ENCODE measurements around the gene WDR47. TPM values are rescaled to one million over a fixed set of nuclear protein-coding genes. Genes with fewer than 3 reads are reported as not detected.
"Not testable (repeated sequence)": the region's sequence is repeated elsewhere in the genome, so short reads cannot be mapped to it uniquely, and the experiment has no call there.

WDR47 gene
- polyA plus RNA-seq, 4 donors, result 2.7 to 5.0 (median 4.4) TPM

GRCh38 chr1:109045595-109045994 lies 3.7 kb upstream of the WDR47 start:
- Histone ChIP-seq H3K36me3 (ENCODE audit: control insufficient read depth in 3 of 3, insufficient read depth in 2 of 3, low read depth in 1 of 3, low read length in 3 of 3) (no peaks in the 10 kb centered on the region), H3K27me3 (ENCODE audit: control insufficient read depth in 3 of 3, insufficient read depth in 3 of 3, low read length in 3 of 3) (no peaks in the 10 kb centered on the region), H3K4me1 (ENCODE audit: control insufficient read depth in 3 of 3, insufficient read depth in 2 of 3, low read depth in 1 of 3, low read length in 2 of 3) (no peaks in the 10 kb centered on the region), H3K4me3 (ENCODE audit: low read depth in 1 of 3, low read length in 3 of 3) (no peak overlapping the region), H3K9me3 (ENCODE audit: control insufficient read depth in 2 of 2, insufficient read depth in 1 of 2, low read depth in 1 of 2, low read length in 1 of 2) (no peaks in the 10 kb centered on the region), H3K27ac (ENCODE audit: low read depth in 1 of 3, low read length in 2 of 3) (no peak overlapping the region)
- DNase-seq (no peak), FAIRE-seq (no peak)
- 47 to 67% (median 66%) methylated on average over 1 of the region's 1 CpG for WGBS, 3 donors

- DNase-seq, result peak in 1 of 2 donors; percentile 20
- Histone ChIP-seq H3K4me3 (ENCODE audit: low read depth in 1 of 3, low read length in 3 of 3) (peak overlapping the region; percentile 63 to 96 (median 82)), H3K9me3 (ENCODE audit: control insufficient read depth in 2 of 2, insufficient read depth in 1 of 2, low read depth in 1 of 2, low read length in 1 of 2) (no peaks in the 10 kb centered on the region), H3K27me3 (ENCODE audit: control insufficient read depth in 3 of 3, insufficient read depth in 3 of 3, low read length in 3 of 3) (no peaks in the 10 kb centered on the region), H3K36me3 (ENCODE audit: control insufficient read depth in 3 of 3, insufficient read depth in 2 of 3, low read depth in 1 of 3, low read length in 3 of 3) (peaks cover 0 to 2% (median 0%) of the 10 kb centered on the region in 3 donors), H3K4me1 (ENCODE audit: control insufficient read depth in 3 of 3, insufficient read depth in 2 of 3, low read depth in 1 of 3, low read length in 2 of 3) (no peaks in the 10 kb centered on the region), H3K27ac (ENCODE audit: low read depth in 1 of 3, low read length in 2 of 3) (peak overlapping the region; percentile 69 to 88 (median 85))
- 1% methylated on average over 40 to 44 of the region's 44 CpGs for WGBS, 3 donors
- no peak for FAIRE-seq
Observed at GRCh38 chr1:109040989-109041620, 797 bp downstream of the WDR47 start.

- Histone ChIP-seq H3K27ac (ENCODE audit: low read depth in 1 of 3, low read length in 2 of 3) (no peak overlapping the region), H3K27me3 (ENCODE audit: control insufficient read depth in 3 of 3, insufficient read depth in 3 of 3, low read length in 3 of 3) (no peaks in the 10 kb centered on the region), H3K4me1 (ENCODE audit: control insufficient read depth in 3 of 3, insufficient read depth in 2 of 3, low read depth in 1 of 3, low read length in 2 of 3) (no peaks in the 10 kb centered on the region), H3K36me3 (ENCODE audit: control insufficient read depth in 3 of 3, insufficient read depth in 2 of 3, low read depth in 1 of 3, low read length in 3 of 3) (peaks cover 0 to 3% (median 0%) of the 10 kb centered on the region in 3 donors), H3K9me3 (ENCODE audit: control insufficient read depth in 2 of 2, insufficient read depth in 1 of 2, low read depth in 1 of 2, low read length in 1 of 2) (no peaks in the 10 kb centered on the region), H3K4me3 (ENCODE audit: low read depth in 1 of 3, low read length in 3 of 3) (peak overlapping the region; percentile 63 to 96 (median 82))
- FAIRE-seq (no peak), DNase-seq (no peak)
- 31 to 35% (median 31%) methylated on average over 3 of the region's 3 CpGs for WGBS, 3 donors
Observed at GRCh38 chr1:109040627-109040988, 1.3 kb downstream of the WDR47 start.

GRCh38 chr1:109034382-109034781 lies 7.5 kb downstream of the WDR47 start:
- 94 to 98% (median 95%) methylated on average over 2 of the region's 2 CpGs for WGBS, 3 donors
- H3K4me1 ChIP-seq (ENCODE audit: control insufficient read depth in 3 of 3, insufficient read depth in 2 of 3, low read depth in 1 of 3, low read length in 2 of 3), result no peaks in the 10 kb centered on the region
- H3K4me3 ChIP-seq (ENCODE audit: low read depth in 1 of 3, low read length in 3 of 3), result no peak overlapping the region
- H3K36me3 ChIP-seq (ENCODE audit: control insufficient read depth in 3 of 3, insufficient read depth in 2 of 3, low read depth in 1 of 3, low read length in 3 of 3), result peaks cover 0 to 3% (median 0%) of the 10 kb centered on the region in 3 donors
- H3K27ac ChIP-seq (ENCODE audit: low read depth in 1 of 3, low read length in 2 of 3), result no peak overlapping the region
- FAIRE-seq (no peak), DNase-seq (no peak)
- H3K27me3 ChIP-seq (ENCODE audit: control insufficient read depth in 3 of 3, insufficient read depth in 3 of 3, low read length in 3 of 3), result no peaks in the 10 kb centered on the region
- no peaks in the 10 kb centered on the region for H3K9me3 ChIP-seq (ENCODE audit: control insufficient read depth in 2 of 2, insufficient read depth in 1 of 2, low read depth in 1 of 2, low read length in 1 of 2)

- not testable (repeated sequence) for H3K27ac ChIP-seq (ENCODE audit: low read depth in 1 of 3, low read length in 2 of 3); H3K36me3 ChIP-seq (ENCODE audit: control insufficient read depth in 3 of 3, insufficient read depth in 2 of 3, low read depth in 1 of 3, low read length in 3 of 3); H3K27me3 ChIP-seq (ENCODE audit: control insufficient read depth in 3 of 3, insufficient read depth in 3 of 3, low read length in 3 of 3); H3K4me3 ChIP-seq (ENCODE audit: low read depth in 1 of 3, low read length in 3 of 3); DNase-seq; H3K4me1 ChIP-seq (ENCODE audit: control insufficient read depth in 3 of 3, insufficient read depth in 2 of 3, low read depth in 1 of 3, low read length in 2 of 3); H3K9me3 ChIP-seq (ENCODE audit: control insufficient read depth in 2 of 2, insufficient read depth in 1 of 2, low read depth in 1 of 2, low read length in 1 of 2); FAIRE-seq
- WGBS, 3 donors, result 95 to 96% (median 96%) methylated on average over 8 of the region's 8 CpGs
Observed at GRCh38 chr1:109029493-109029892, 12.4 kb downstream of the WDR47 start.

- Histone ChIP-seq H3K36me3 (ENCODE audit: control insufficient read depth in 3 of 3, insufficient read depth in 2 of 3, low read depth in 1 of 3, low read length in 3 of 3) (peaks cover 0 to 2% (median 1%) of the 10 kb centered on the region in 3 donors), H3K4me1 (ENCODE audit: control insufficient read depth in 3 of 3, insufficient read depth in 2 of 3, low read depth in 1 of 3, low read length in 2 of 3) (no peaks in the 10 kb centered on the region), H3K27ac (ENCODE audit: low read depth in 1 of 3, low read length in 2 of 3) (no peak overlapping the region), H3K27me3 (ENCODE audit: control insufficient read depth in 3 of 3, insufficient read depth in 3 of 3, low read length in 3 of 3) (no peaks in the 10 kb centered on the region), H3K9me3 (ENCODE audit: control insufficient read depth in 2 of 2, insufficient read depth in 1 of 2, low read depth in 1 of 2, low read length in 1 of 2) (no peaks in the 10 kb centered on the region), H3K4me3 (ENCODE audit: low read depth in 1 of 3, low read length in 3 of 3) (no peak overlapping the region)
- DNase-seq (no peak), FAIRE-seq (no peak)
Observed at GRCh38 chr1:109027841-109028240, 14.1 kb downstream of the WDR47 start.

- H3K27ac ChIP-seq (ENCODE audit: low read depth in 1 of 3, low read length in 2 of 3), result no peak overlapping the region
- H3K4me3 ChIP-seq (ENCODE audit: low read depth in 1 of 3, low read length in 3 of 3), result no peak overlapping the region
- no peaks in the 10 kb centered on the region for H3K9me3 ChIP-seq (ENCODE audit: control insufficient read depth in 2 of 2, insufficient read depth in 1 of 2, low read depth in 1 of 2, low read length in 1 of 2)
- WGBS, 3 donors, result 91 to 94% (median 92%) methylated on average over 6 of the region's 6 CpGs
- H3K36me3 ChIP-seq (ENCODE audit: control insufficient read depth in 3 of 3, insufficient read depth in 2 of 3, low read depth in 1 of 3, low read length in 3 of 3), result peaks cover 0 to 2% (median 1%) of the 10 kb centered on the region in 3 donors
- no peaks in the 10 kb centered on the region for H3K27me3 ChIP-seq (ENCODE audit: control insufficient read depth in 3 of 3, insufficient read depth in 3 of 3, low read length in 3 of 3)
- no peaks in the 10 kb centered on the region for H3K4me1 ChIP-seq (ENCODE audit: control insufficient read depth in 3 of 3, insufficient read depth in 2 of 3, low read depth in 1 of 3, low read length in 2 of 3)
- FAIRE-seq (no peak), DNase-seq (no peak)
Observed at GRCh38 chr1:109025694-109026093, 16.2 kb downstream of the WDR47 start.

GRCh38 chr1:109024646-109025045 lies 17.3 kb downstream of the WDR47 start:
- no peak for FAIRE-seq
- H3K4me1 ChIP-seq (ENCODE audit: control insufficient read depth in 3 of 3, insufficient read depth in 2 of 3, low read depth in 1 of 3, low read length in 2 of 3), result no peaks in the 10 kb centered on the region
- no peak overlapping the region for H3K4me3 ChIP-seq (ENCODE audit: low read depth in 1 of 3, low read length in 3 of 3)
- H3K36me3 ChIP-seq (ENCODE audit: control insufficient read depth in 3 of 3, insufficient read depth in 2 of 3, low read depth in 1 of 3, low read length in 3 of 3), result peaks cover 0 to 2% (median 1%) of the 10 kb centered on the region in 3 donors
- 91 to 98% (median 95%) methylated on average over 2 of the region's 2 CpGs for WGBS, 3 donors
- H3K27me3 ChIP-seq (ENCODE audit: control insufficient read depth in 3 of 3, insufficient read depth in 3 of 3, low read length in 3 of 3), result no peaks in the 10 kb centered on the region
- no peaks in the 10 kb centered on the region for H3K9me3 ChIP-seq (ENCODE audit: control insufficient read depth in 2 of 2, insufficient read depth in 1 of 2, low read depth in 1 of 2, low read length in 1 of 2)
- no peak for DNase-seq
- H3K27ac ChIP-seq (ENCODE audit: low read depth in 1 of 3, low read length in 2 of 3), result no peak overlapping the region

GRCh38 chr1:109020693-109021257 lies 21.1 kb downstream of the WDR47 start:
- Histone ChIP-seq H3K27me3 (ENCODE audit: control insufficient read depth in 3 of 3, insufficient read depth in 3 of 3, low read length in 3 of 3) (no peaks in the 10 kb centered on the region), H3K4me1 (ENCODE audit: control insufficient read depth in 3 of 3, insufficient read depth in 2 of 3, low read depth in 1 of 3, low read length in 2 of 3) (no peaks in the 10 kb centered on the region), H3K9me3 (ENCODE audit: control insufficient read depth in 2 of 2, insufficient read depth in 1 of 2, low read depth in 1 of 2, low read length in 1 of 2) (peaks cover 0 to 16% of the 10 kb centered on the region in 2 donors), H3K4me3 (ENCODE audit: low read depth in 1 of 3, low read length in 3 of 3) (no peak overlapping the region), H3K27ac (ENCODE audit: low read depth in 1 of 3, low read length in 2 of 3) (no peak overlapping the region), H3K36me3 (ENCODE audit: control insufficient read depth in 3 of 3, insufficient read depth in 2 of 3, low read depth in 1 of 3, low read length in 3 of 3) (peaks cover 0 to 12% (median 0%) of the 10 kb centered on the region in 3 donors)
- DNase-seq (no peak), FAIRE-seq (no peak)
- 82 to 96% (median 94%) methylated on average over 3 of the region's 3 CpGs for WGBS, 3 donors

Measured in small intestine (tissue), 7 donors.